Astrocyte (in vitro differentiated cells and primary cell): Measurements from ENCODE around the gene TRH. TPM values are rescaled to one million over a fixed set of nuclear protein-coding genes. Genes with fewer than 3 reads are reported as not detected.

Experiments
- DNase-seq: peaks from one replicate; pipeline ENCODE4 v3.0.0-alpha.2; 2010; ENCODE audit warnings: low read depth
- FAIRE-seq: peaks from 2 replicates; lab custom pipeline; 2011; peaks lifted over from hg19 to GRCh38; lab: Jason Lieb, UNC
- H2AFZ ChIP-seq: 2 replicates; pipeline ENCODE4 v1.6.0; 2012; ENCODE audit warnings: low read depth, low read length, inconsistent platforms
- H3K27ac ChIP-seq: 2 replicates; pipeline ENCODE4 v1.5.1; 2011; ENCODE audit warnings: low read depth, low read length, inconsistent platforms
- H3K27me3 ChIP-seq: 2 replicates; pipeline ENCODE4 v1.6.0; 2011; ENCODE audit warnings: low read length, inconsistent platforms; ENCODE audit not compliant: insufficient read depth
- H3K36me3 ChIP-seq: 2 replicates; pipeline ENCODE4 v1.5.1; 2011; ENCODE audit warnings: low read length, inconsistent platforms; ENCODE audit not compliant: insufficient read depth
- H3K4me1 ChIP-seq: 2 replicates; pipeline ENCODE4 v1.5.1; 2011; ENCODE audit warnings: low read length, inconsistent platforms; ENCODE audit not compliant: insufficient read depth
- H3K4me2 ChIP-seq: 2 replicates; pipeline ENCODE4 v1.6.0; 2012; ENCODE audit warnings: low read length, inconsistent platforms
- H3K4me3 ChIP-seq: 2 replicates; pipeline ENCODE4 v1.5.1; 2011; ENCODE audit warnings: low read depth, mild to moderate bottlenecking, low read length, inconsistent platforms; ENCODE audit not compliant: insufficient read depth
- H3K79me2 ChIP-seq: 2 replicates; pipeline ENCODE4 v1.6.0; 2012; ENCODE audit warnings: mild to moderate bottlenecking, low read length, inconsistent platforms; ENCODE audit not compliant: insufficient read depth
- H3K9ac ChIP-seq: 2 replicates; pipeline ENCODE4 v1.6.0; 2012; ENCODE audit warnings: mild to moderate bottlenecking, low read length, inconsistent platforms
- H3K9me3 ChIP-seq: 2 replicates; pipeline ENCODE4 v1.5.1; 2012; ENCODE audit warnings: low read depth, mild to moderate bottlenecking, low read length, inconsistent platforms; ENCODE audit not compliant: insufficient read depth
- H4K20me1 ChIP-seq: 2 replicates; pipeline ENCODE4 v1.6.0; 2012; ENCODE audit warnings: low read length, inconsistent platforms; ENCODE audit not compliant: insufficient read depth
- H3K27ac Mint-ChIP-seq: one replicate; pipeline ENCODE4 v1.8.0; 2021; ENCODE audit warnings: mild to moderate bottlenecking, mixed read lengths; ENCODE audit not compliant: unreplicated experiment
- H3K27me3 Mint-ChIP-seq: one replicate; pipeline ENCODE4 v1.8.0; 2021; ENCODE audit warnings: low read depth, mixed read lengths; ENCODE audit not compliant: unreplicated experiment
- H3K36me3 Mint-ChIP-seq: one replicate; pipeline ENCODE4 v1.8.0; 2021; ENCODE audit warnings: low read depth, mixed read lengths; ENCODE audit not compliant: unreplicated experiment
- H3K4me1 Mint-ChIP-seq: one replicate; pipeline ENCODE4 v1.8.0; 2021; ENCODE audit warnings: low read depth, mixed read lengths; ENCODE audit not compliant: unreplicated experiment
- H3K4me3 Mint-ChIP-seq: one replicate; pipeline ENCODE4 v1.8.0; 2021; ENCODE audit warnings: mild to moderate bottlenecking, moderate library complexity, mixed read lengths; ENCODE audit not compliant: unreplicated experiment
- H3K9me3 Mint-ChIP-seq: one replicate; pipeline ENCODE4 v1.8.0; 2021; ENCODE audit warnings: mild to moderate bottlenecking, mixed read lengths; ENCODE audit not compliant: unreplicated experiment
- EZH2 ChIP-seq: IDR thresholded peaks from 2 replicates; pipeline ENCODE4 v1.6.1; 2012; ENCODE audit warnings: mild to moderate bottlenecking, low read length, inconsistent platforms; ENCODE audit not compliant: insufficient read depth
- total RNA-seq: library from RNA; stranded (reverse); gene quantifications from 2 replicates; pipeline ENCODE4 v1.2.1, GENCODE V29; 2021
- TF ChIP-seq, protein P1 (sequence below): IDR thresholded peaks from 2 replicates; pipeline ENCODE4 v1.5.1; 2011; ENCODE audit warnings: low read depth, mild to moderate bottlenecking, inconsistent platforms, low read length, moderate library complexity; ENCODE audit not compliant: insufficient read depth

The TRH gene
- total RNA-seq, 1 donor from 2014 or later = 0.14 TPM

DNA sequence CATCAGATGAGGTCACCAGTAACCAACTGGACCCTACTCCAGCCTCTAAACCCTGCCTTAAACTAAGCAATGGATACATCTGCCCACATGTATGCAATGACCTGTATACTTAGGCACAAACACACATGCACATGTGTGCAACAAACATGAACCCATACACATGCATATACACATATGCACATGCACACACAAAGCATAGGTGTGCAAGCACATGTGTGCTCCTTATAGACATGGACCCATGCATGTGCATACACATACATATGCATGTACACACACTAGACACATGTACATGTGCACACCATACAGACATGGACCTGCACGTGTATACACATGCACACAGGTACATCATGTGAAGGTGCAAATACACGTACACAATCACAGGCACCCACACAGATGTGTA lies 8.6 kb upstream of the TRH start:
- no peak overlapping the region for H3K4me3 Mint-ChIP-seq
- H3K9ac ChIP-seq = no peak overlapping the region
- H3K27me3 Mint-ChIP-seq = peaks cover 58% of the 10 kb centered on the region
- H3K9me3 ChIP-seq = no peaks in the 10 kb centered on the region
- no peak overlapping the region for H3K27ac Mint-ChIP-seq
- FAIRE-seq (no peak), DNase-seq (no peak)
- TF ChIP-seq, protein P1, sequence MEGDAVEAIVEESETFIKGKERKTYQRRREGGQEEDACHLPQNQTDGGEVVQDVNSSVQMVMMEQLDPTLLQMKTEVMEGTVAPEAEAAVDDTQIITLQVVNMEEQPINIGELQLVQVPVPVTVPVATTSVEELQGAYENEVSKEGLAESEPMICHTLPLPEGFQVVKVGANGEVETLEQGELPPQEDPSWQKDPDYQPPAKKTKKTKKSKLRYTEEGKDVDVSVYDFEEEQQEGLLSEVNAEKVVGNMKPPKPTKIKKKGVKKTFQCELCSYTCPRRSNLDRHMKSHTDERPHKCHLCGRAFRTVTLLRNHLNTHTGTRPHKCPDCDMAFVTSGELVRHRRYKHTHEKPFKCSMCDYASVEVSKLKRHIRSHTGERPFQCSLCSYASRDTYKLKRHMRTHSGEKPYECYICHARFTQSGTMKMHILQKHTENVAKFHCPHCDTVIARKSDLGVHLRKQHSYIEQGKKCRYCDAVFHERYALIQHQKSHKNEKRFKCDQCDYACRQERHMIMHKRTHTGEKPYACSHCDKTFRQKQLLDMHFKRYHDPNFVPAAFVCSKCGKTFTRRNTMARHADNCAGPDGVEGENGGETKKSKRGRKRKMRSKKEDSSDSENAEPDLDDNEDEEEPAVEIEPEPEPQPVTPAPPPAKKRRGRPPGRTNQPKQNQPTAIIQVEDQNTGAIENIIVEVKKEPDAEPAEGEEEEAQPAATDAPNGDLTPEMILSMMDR = no peak
- TF ChIP-seq EZH2 = no peak
- H3K79me2 ChIP-seq = no peaks in the 10 kb centered on the region
- H3K4me2 ChIP-seq = no peak overlapping the region
- no peak overlapping the region for H3K4me3 ChIP-seq
- H4K20me1 ChIP-seq = no peaks in the 10 kb centered on the region
- peaks cover 1% of the 10 kb centered on the region for H3K36me3 Mint-ChIP-seq
- no peak overlapping the region for H2AFZ ChIP-seq
- H3K27me3 ChIP-seq = peaks cover 12% of the 10 kb centered on the region
- no peaks in the 10 kb centered on the region for H3K36me3 ChIP-seq
- peaks cover 2% of the 10 kb centered on the region for H3K9me3 Mint-ChIP-seq
- no peaks in the 10 kb centered on the region for H3K4me1 ChIP-seq
- no peaks in the 10 kb centered on the region for H3K4me1 Mint-ChIP-seq
- H3K27ac ChIP-seq = no peak overlapping the region

DNA sequence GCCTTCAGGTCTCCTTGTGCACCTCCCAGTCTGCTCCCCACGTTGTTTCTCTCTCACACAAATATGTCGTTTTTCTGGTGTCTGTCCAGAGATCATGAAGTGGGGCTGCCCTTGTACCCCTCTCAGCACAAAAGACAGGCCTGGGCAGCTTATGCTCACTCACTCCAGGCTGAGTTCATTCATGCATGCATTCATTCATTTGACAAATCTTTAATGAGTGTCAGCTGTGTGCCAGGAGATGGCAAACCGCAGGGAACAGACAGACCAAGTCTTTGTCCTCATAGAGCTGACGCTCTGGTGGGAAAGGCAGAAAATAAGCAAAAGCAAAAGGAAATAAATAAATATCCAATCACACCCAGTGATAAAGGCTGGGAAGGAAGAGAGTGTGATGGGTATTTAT lies 7.6 kb upstream of the TRH start:
- H3K27ac ChIP-seq = no peak overlapping the region
- Mint-ChIP-seq H3K36me3 (peaks cover 1% of the 10 kb centered on the region), H3K4me1 (no peaks in the 10 kb centered on the region), H3K27me3 (peaks cover 64% of the 10 kb centered on the region), H3K27ac (no peak overlapping the region), H3K4me3 (no peak overlapping the region), H3K9me3 (peaks cover 2% of the 10 kb centered on the region)
- no peaks in the 10 kb centered on the region for H3K36me3 ChIP-seq
- H3K79me2 ChIP-seq = no peaks in the 10 kb centered on the region
- no peaks in the 10 kb centered on the region for H3K9me3 ChIP-seq
- H2AFZ ChIP-seq = no peak overlapping the region
- TF ChIP-seq, protein P1 = no peak
- no peak for TF ChIP-seq EZH2
- DNase-seq (no peak), FAIRE-seq (no peak)
- H3K4me3 ChIP-seq = no peak overlapping the region
- peaks cover 17% of the 10 kb centered on the region for H3K27me3 ChIP-seq
- H3K9ac ChIP-seq = no peak overlapping the region
- H4K20me1 ChIP-seq = no peaks in the 10 kb centered on the region
- no peak overlapping the region for H3K4me2 ChIP-seq
- no peaks in the 10 kb centered on the region for H3K4me1 ChIP-seq

DNA sequence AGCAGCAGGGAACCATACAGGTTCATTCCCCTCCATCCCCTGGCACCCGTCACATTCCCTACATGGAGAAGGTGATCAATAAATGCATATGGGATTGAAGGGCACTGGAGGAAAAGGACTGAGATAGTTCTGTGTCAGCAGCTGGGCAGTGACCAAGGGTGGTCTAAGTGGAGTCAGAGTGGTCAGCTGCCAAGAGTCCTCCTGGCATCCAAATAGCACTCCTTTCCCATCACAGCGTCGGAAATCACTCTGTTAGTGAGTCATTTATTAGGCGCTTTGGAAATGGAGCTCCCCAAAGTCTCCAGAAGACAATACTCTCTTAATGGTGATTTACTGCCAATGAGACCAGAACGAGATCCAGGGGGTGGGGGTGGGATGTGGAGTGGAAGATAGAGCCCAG lies 6.8 kb upstream of the TRH start:
- Histone ChIP-seq H2AFZ (no peak overlapping the region), H3K4me3 (no peak overlapping the region), H3K27ac (no peak overlapping the region), H3K4me1 (no peaks in the 10 kb centered on the region), H3K27me3 (peaks cover 24% of the 10 kb centered on the region), H3K4me2 (no peak overlapping the region), H3K36me3 (no peaks in the 10 kb centered on the region), H3K79me2 (no peaks in the 10 kb centered on the region), H3K9ac (no peak overlapping the region), H4K20me1 (no peaks in the 10 kb centered on the region), H3K9me3 (no peaks in the 10 kb centered on the region)
- Mint-ChIP-seq H3K27ac (no peak overlapping the region), H3K4me3 (no peak overlapping the region), H3K27me3 (peaks cover 72% of the 10 kb centered on the region), H3K4me1 (no peaks in the 10 kb centered on the region), H3K9me3 (peaks cover 2% of the 10 kb centered on the region), H3K36me3 (peaks cover 1% of the 10 kb centered on the region)
- DNase-seq (no peak), FAIRE-seq (no peak)
- TF ChIP-seq, protein P1 = no peak
- no peak for TF ChIP-seq EZH2
